K562 (cell line): ENCODE results near the gene LY6G6F. TPM values are rescaled to one million over a fixed set of nuclear protein-coding genes. Genes with fewer than 3 reads are reported as not detected.
A peak's percentile ranks its signal among the peaks of the same experiment; 100 is the strongest.

Experiments used
- ATAC-seq: fragments of 200-7000 bp; cut with Tn5 transposase; 3 replicates; pipeline ENCODE4 v1.9.1; 2020; ENCODE audit warnings: moderate library complexity
- BruUV-seq: library from RNA; stranded (reverse); fragments of 400-500 nt; replicated peaks from 2 replicates; lab custom pipeline; 2021; lab: Mats Ljungman, UMichigan
- CTCF ChIA-PET: fragments of 300-600 bp; formaldehyde crosslinking; extraction: SDS; loops from one replicate; lab custom pipeline; 2021; ENCODE audit warnings: low intra/inter-chr PET ratio; lab: Yijun Ruan, JAX
- POLR2A ChIA-PET: fragments of 300-600, 350-650 bp; sonication (Branson Sonifier 250); formaldehyde crosslinking; extraction: SDS; loops from one replicate; lab custom pipeline; 2021; ENCODE audit warnings: antibody characterized with exemption, inconsistent platforms; lab: Yijun Ruan, JAX
- DNase-seq, 4 experiments: peaks; one replicate each; pipeline versions ENCODE4 v3.0.0 to v3.0.0-alpha.2; 2011 to 2018; ENCODE audit warnings: low spot score in 3 of 4, mixed read lengths in 3 of 4; ENCODE audit errors: extremely low read depth in 1 of 4
- FAIRE-seq: peaks from 2 replicates; lab custom pipeline; 2011; peaks lifted over from hg19 to GRCh38; lab: Jason Lieb, UNC
- H2AFZ ChIP-seq: 2 replicates; pipeline ENCODE4 v1.6.0; 2011; ENCODE audit warnings: low read depth, low read length, control low read depth, inconsistent platforms
- H3K27ac ChIP-seq: fragments of 200-600 bp; 3 replicates; pipeline ENCODE4 v1.8.0; 2011; ENCODE audit warnings: low read depth, mild to moderate bottlenecking, control low read depth, inconsistent platforms, low read length, moderate library complexity, mixed read lengths; ENCODE audit errors: extremely low read depth
- H3K27me3 ChIP-seq, 2 experiments: fragments of 300-600 bp in 1 of 2; 2 replicates in 1 of 2; 3 replicates in 1 of 2; pipeline versions ENCODE4 v1.6.0 to v1.8.0; 2011; ENCODE audit warnings: inconsistent platforms in 2 of 2, low read length in 2 of 2, mild to moderate bottlenecking in 1 of 2, mixed read lengths in 1 of 2, moderate library complexity in 1 of 2; ENCODE audit not compliant: control insufficient read depth in 2 of 2, insufficient read depth in 2 of 2
- H3K36me3 ChIP-seq: fragments of 300-600 bp; 3 replicates; pipeline ENCODE4 v1.8.0; 2011; ENCODE audit warnings: mild to moderate bottlenecking, low read length, inconsistent platforms; ENCODE audit not compliant: control insufficient read depth, insufficient read depth
- H3K4me1 ChIP-seq, 2 experiments: fragments of 200-600 bp in 1 of 2; replicated peaks in 1 of 2; 2 replicates in 1 of 2; 3 replicates in 1 of 2; pipeline versions ENCODE4 v1.5.1 to v1.8.0; 2011; ENCODE audit warnings: inconsistent platforms in 2 of 2, low read length in 2 of 2, mild to moderate bottlenecking in 1 of 2, mixed read lengths in 1 of 2, moderate library complexity in 1 of 2; ENCODE audit not compliant: control insufficient read depth in 2 of 2, insufficient read depth in 2 of 2
- H3K4me2 ChIP-seq: 2 replicates; pipeline ENCODE4 v1.6.1; 2011; ENCODE audit warnings: low read length, control low read depth, inconsistent platforms, mixed read lengths; ENCODE audit not compliant: insufficient read depth
- H3K4me3 ChIP-seq: fragments of 200-600 bp; sonication (generic), shearing (Covaris generic); 2 replicates; pipeline ENCODE4 v1.5.1; 2016; ENCODE audit warnings: control low read depth, inconsistent platforms
- H3K79me2 ChIP-seq: fragments of 200-600 bp; 3 replicates; pipeline ENCODE4 v1.8.0; 2011; ENCODE audit warnings: low read length, inconsistent platforms; ENCODE audit not compliant: control insufficient read depth, insufficient read depth
- H3K9ac ChIP-seq, 2 experiments: 2 replicates each; pipeline versions ENCODE4 v1.6.0 to v1.6.1; 2011; ENCODE audit warnings: low read depth in 2 of 2, low read length in 2 of 2, control low read depth in 1 of 2, inconsistent platforms in 1 of 2, mild to moderate bottlenecking in 1 of 2, mixed read lengths in 1 of 2; ENCODE audit not compliant: insufficient read depth in 1 of 2
- H3K9me1 ChIP-seq: one replicate; pipeline ENCODE4 v1.6.0; 2011; ENCODE audit warnings: inconsistent platforms, mild to moderate bottlenecking, low read length, moderate library complexity; ENCODE audit not compliant: control insufficient read depth, insufficient read depth
- H3K9me3 ChIP-seq: replicated peaks from 2 replicates; pipeline ENCODE4 v1.5.1; 2011; ENCODE audit warnings: low read depth, low read length, inconsistent platforms; ENCODE audit not compliant: control insufficient read depth, insufficient read depth
- H4K20me1 ChIP-seq: replicated peaks from 2 replicates; pipeline ENCODE4 v1.6.1; 2011; ENCODE audit warnings: low read length, inconsistent platforms, mixed read lengths; ENCODE audit not compliant: control insufficient read depth, insufficient read depth
- ARHGAP35 ChIP-seq: fragments of 450-650 bp; IDR thresholded peaks from 2 replicates; pipeline ENCODE4 v1.6.1; 2018; ENCODE audit not compliant: partially characterized antibody
- BHLHE40 ChIP-seq: IDR thresholded peaks from 2 replicates; pipeline ENCODE4 v1.6.1; 2011; ENCODE audit warnings: low read length, improper control_type of control experiment
- ERF ChIP-seq: fragments of 450-650 bp; formaldehyde crosslinking; IDR thresholded peaks from 2 replicates; pipeline ENCODE4 v1.4.0; 2020; ENCODE audit warnings: mild to moderate bottlenecking, mixed read lengths
- HDAC1 ChIP-seq, 2 experiments: fragments of 450-650 bp; IDR thresholded peaks; 2 replicates each; pipeline ENCODE4 v1.6.1; 2016 to 2017; ENCODE audit warnings: inconsistent platforms in 1 of 2, mild to moderate bottlenecking in 1 of 2, moderate library complexity in 1 of 2
- PHF21A ChIP-seq: fragments of 450-650 bp; IDR thresholded peaks from 2 replicates; pipeline ENCODE4 v1.6.1; 2017; ENCODE audit warnings: low read depth, borderline replicate concordance
- PURB ChIP-seq: sonication (generic); formaldehyde crosslinking; IDR thresholded peaks from 2 replicates; pipeline ENCODE4 v1.9.0; 2021; ENCODE audit warnings: low read depth, mild to moderate bottlenecking, missing genetic modification reagents
- SRF ChIP-seq, 2 experiments: fragments of 250-450, 450-650 bp in 1 of 2; sonication (Bioruptor Pico) in 1 of 2; sonication (generic) in 1 of 2; formaldehyde crosslinking; IDR thresholded peaks; 2 replicates each; pipeline versions ENCODE4 v1.5.0 to v1.5.1; 2020 to 2022; ENCODE audit warnings: mild to moderate bottlenecking in 1 of 2, missing genetic modification reagents in 1 of 2
- SUPT5H ChIP-seq: fragments of 450-650 bp; IDR thresholded peaks from 2 replicates; pipeline ENCODE4 v1.6.1; 2016
- XRCC5 ChIP-seq: fragments of 200-400 bp; formaldehyde crosslinking; IDR thresholded peaks from 2 replicates; pipeline ENCODE4 v1.6.1; 2017; ENCODE audit warnings: low read depth, mild to moderate bottlenecking, low read length
- ZNF57 ChIP-seq: fragments of 450-650 bp; formaldehyde crosslinking; IDR thresholded peaks from 2 replicates; pipeline ENCODE4 v1.4.0; 2020; ENCODE audit warnings: mild to moderate bottlenecking, moderate library complexity
- WGBS: fragments of 100-300 bp; shearing (Covaris generic); methylation state at CpG from one replicate; pipeline ENCODE4 v1.1.6; 2016; ENCODE audit warnings: low coverage, mixed read lengths; ENCODE audit not compliant: insufficient coverage; ENCODE audit errors: missing lambda C conversion rate; 5-methylcytosine and 5-hydroxymethylcytosine counted together
- in situ Hi-C: fragments of 300-500 bp; cut with MboI; formaldehyde crosslinking; loops from 4 replicates; pipeline ENCODE4 v1.15.0; 2018; ENCODE audit warnings: inconsistent platforms, mixed read lengths
- intact Hi-C: fragments of 100-400 bp; cut with micrococcal nuclease; formaldehyde crosslinking; loops from 2 replicates; pipeline ENCODE4 v1.14.2; 2022
- polyA plus RNA-seq, 8 experiments: library from polyadenylated mRNA; depleted of rRNA in 4 of 8; stranded (reverse) in 5 of 8; unstranded in 3 of 8; fragments of >200 nt; fragmentation: Nextera tagmentation in 2 of 8; fragmentation: Illumina TruSeq in 1 of 8; extraction: Ambion mirVana in 2 of 8; extraction: Trizol in 1 of 8; gene quantifications; 2 replicates each; pipeline versions ENCODE4 v1.2.1 to v1.2.3, GENCODE V29; 2011 to 2014; ENCODE audit warnings: inconsistent platforms in 1 of 8, missing spikeins in 1 of 8
- total RNA-seq, 7 experiments: library from RNA; depleted of rRNA in 6 of 7; stranded (reverse); fragments of >200 nt in 6 of 7; fragmentation: Illumina TruSeq in 2 of 7; extraction: Trizol in 2 of 7; gene quantifications; 2 replicates each; pipeline versions ENCODE4 v1.2.1 to v1.2.3, GENCODE V29; 2011 to 2021; ENCODE audit warnings: low replicate concordance in 1 of 7
- TF ChIP-seq, protein P1 (sequence below): sonication (generic); formaldehyde crosslinking; IDR thresholded peaks from 2 replicates; pipeline ENCODE4 v1.8.1; 2023; ENCODE audit warnings: mild to moderate bottlenecking, missing genetic modification reagents, moderate library complexity
- TF ChIP-seq, protein P2 (sequence below): sonication (generic); formaldehyde crosslinking; IDR thresholded peaks from 2 replicates; pipeline ENCODE4 v1.8.0; 2022; ENCODE audit warnings: mild to moderate bottlenecking, low read depth, missing genetic modification reagents
- TF ChIP-seq, protein P3 (sequence below): fragments of 450-650 bp; IDR thresholded peaks from 2 replicates; pipeline ENCODE4 v1.6.1; 2016; ENCODE audit warnings: mild to moderate bottlenecking
- TF ChIP-seq, protein P4 (sequence below): fragments of 450-650 bp; formaldehyde crosslinking; IDR thresholded peaks from 2 replicates; pipeline ENCODE4 v1.4.0; 2022; ENCODE audit warnings: missing genetic modification characterization

Gene LY6G6F
- total and polyA plus RNA-seq, 9 of the 15 experiments (the other 6 are each of a cell fraction or from before 2014, with no cell fraction given): 0.14 to 0.50 (median 0.28) TPM; not detected in 2

DNA sequence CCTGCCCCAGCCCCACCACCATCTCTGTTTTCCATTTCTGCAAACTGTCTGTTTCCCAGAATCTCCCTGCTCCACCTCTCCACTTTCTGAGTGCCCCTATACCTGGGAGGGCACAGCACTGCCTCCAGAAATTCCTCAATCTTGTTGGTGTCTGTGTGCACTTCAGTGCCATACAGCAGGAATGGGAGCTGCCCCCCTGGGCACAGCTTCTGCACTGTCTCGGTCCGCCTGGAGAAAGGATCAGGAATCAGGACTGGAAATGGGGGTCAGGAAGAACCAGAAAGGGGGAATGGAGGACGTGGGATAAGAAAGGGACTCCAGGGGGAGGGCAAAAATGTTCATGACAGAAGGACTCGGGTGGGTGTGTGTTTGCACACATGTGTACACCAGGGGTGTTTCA, 27.1 kb downstream of the LY6G6F start (continued):
- TF ChIP-seq, protein P1, sequence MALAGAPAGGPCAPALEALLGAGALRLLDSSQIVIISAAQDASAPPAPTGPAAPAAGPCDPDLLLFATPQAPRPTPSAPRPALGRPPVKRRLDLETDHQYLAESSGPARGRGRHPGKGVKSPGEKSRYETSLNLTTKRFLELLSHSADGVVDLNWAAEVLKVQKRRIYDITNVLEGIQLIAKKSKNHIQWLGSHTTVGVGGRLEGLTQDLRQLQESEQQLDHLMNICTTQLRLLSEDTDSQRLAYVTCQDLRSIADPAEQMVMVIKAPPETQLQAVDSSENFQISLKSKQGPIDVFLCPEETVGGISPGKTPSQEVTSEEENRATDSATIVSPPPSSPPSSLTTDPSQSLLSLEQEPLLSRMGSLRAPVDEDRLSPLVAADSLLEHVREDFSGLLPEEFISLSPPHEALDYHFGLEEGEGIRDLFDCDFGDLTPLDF: no peak
- TF ChIP-seq, protein P2, sequence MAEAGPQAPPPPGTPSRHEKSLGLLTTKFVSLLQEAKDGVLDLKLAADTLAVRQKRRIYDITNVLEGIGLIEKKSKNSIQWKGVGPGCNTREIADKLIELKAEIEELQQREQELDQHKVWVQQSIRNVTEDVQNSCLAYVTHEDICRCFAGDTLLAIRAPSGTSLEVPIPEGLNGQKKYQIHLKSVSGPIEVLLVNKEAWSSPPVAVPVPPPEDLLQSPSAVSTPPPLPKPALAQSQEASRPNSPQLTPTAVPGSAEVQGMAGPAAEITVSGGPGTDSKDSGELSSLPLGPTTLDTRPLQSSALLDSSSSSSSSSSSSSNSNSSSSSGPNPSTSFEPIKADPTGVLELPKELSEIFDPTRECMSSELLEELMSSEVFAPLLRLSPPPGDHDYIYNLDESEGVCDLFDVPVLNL (CRISPR knock-in tag): no peak
- no peak for TF ChIP-seq PHF21A
- TF ChIP-seq SRF (CRISPR knock-in tag; IDR thresholded peaks at IDR 0.05): no peak
- peak; percentile 43 for TF ChIP-seq SUPT5H
- TF ChIP-seq ERF (CRISPR knock-in tag): no peak

DNA sequence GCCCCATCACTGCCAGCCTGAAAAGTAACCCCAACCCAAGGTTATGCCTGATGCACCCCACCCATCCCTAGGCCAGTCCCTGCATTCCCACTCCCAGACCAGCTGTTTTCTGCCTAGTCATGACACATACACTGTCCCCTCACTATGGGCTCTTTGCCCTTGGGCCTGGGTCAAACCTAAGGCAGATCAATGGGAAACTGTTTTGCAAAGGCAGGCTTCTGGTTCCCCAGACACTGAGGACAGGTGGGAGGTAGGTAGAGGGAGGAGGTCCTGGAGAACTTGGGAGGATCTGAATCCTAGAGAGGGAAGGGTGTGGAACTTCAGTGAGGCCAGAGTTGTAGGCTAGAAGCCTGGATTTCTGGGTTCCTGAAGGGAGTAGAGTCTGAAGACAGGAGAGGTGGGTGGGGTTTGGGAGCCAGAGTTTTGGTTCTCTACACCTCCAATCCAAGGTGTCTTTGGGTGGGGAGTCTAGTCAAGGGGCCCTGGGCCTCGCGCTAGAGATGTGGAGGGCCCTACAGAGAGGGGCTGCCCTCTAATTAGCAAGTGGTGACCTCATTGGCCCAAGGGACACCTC, 27.7 kb downstream of the LY6G6F start:
- peaks cover 77% of the 10 kb centered on the region for H3K79me2 ChIP-seq
- ChIA-PET CTCF (no interaction called here), POLR2A (interaction anchor here (0.6 to 13.1 kb wide), 14 partner anchors 9 to 217 kb away, joined by 3 to 236 read pairs (median 6); partner anchors contain the start of genes ABHD16A, BAG6, C6orf47 and CSNK2B)
- peaks cover 24% of the 10 kb centered on the region for H4K20me1 ChIP-seq
- in situ Hi-C loops (no loop called here), intact Hi-C loops (loop anchor here (2.0 to 10.0 kb wide), 3 partner anchors 44 to 240 kb away; partner anchors contain the start of genes DXO and VARS1)
- peak overlapping the region; percentile 99 for H3K9ac ChIP-seq
- no peak overlapping the region for H2AFZ ChIP-seq
- H3K4me1 ChIP-seq: peaks cover 43 to 58% of the 10 kb centered on the region in 2 experiments
- H3K4me2 ChIP-seq: peak overlapping the region; percentile 100
- H3K9me3 ChIP-seq: no peaks in the 10 kb centered on the region
- peak overlapping the region; percentile 77 for H3K4me3 ChIP-seq
- no peaks in the 10 kb centered on the region for H3K27me3 ChIP-seq
- whole genome bisulfite sequencing: 0% methylated on average over 2 of the region's 2 CpGs
- FAIRE-seq: no peak
- DNase-seq: no peak
- H3K36me3 ChIP-seq: peaks cover 56% of the 10 kb centered on the region
- no peaks in the 10 kb centered on the region for H3K9me1 ChIP-seq
- no peak for ATAC-seq
- no TSS peak for BruUV-seq
- peak overlapping the region; percentile 95 for H3K27ac ChIP-seq
- TF ChIP-seq, protein P3, sequence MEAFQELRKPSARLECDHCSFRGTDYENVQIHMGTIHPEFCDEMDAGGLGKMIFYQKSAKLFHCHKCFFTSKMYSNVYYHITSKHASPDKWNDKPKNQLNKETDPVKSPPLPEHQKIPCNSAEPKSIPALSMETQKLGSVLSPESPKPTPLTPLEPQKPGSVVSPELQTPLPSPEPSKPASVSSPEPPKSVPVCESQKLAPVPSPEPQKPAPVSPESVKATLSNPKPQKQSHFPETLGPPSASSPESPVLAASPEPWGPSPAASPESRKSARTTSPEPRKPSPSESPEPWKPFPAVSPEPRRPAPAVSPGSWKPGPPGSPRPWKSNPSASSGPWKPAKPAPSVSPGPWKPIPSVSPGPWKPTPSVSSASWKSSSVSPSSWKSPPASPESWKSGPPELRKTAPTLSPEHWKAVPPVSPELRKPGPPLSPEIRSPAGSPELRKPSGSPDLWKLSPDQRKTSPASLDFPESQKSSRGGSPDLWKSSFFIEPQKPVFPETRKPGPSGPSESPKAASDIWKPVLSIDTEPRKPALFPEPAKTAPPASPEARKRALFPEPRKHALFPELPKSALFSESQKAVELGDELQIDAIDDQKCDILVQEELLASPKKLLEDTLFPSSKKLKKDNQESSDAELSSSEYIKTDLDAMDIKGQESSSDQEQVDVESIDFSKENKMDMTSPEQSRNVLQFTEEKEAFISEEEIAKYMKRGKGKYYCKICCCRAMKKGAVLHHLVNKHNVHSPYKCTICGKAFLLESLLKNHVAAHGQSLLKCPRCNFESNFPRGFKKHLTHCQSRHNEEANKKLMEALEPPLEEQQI: no peak
- TF ChIP-seq, protein P4, sequence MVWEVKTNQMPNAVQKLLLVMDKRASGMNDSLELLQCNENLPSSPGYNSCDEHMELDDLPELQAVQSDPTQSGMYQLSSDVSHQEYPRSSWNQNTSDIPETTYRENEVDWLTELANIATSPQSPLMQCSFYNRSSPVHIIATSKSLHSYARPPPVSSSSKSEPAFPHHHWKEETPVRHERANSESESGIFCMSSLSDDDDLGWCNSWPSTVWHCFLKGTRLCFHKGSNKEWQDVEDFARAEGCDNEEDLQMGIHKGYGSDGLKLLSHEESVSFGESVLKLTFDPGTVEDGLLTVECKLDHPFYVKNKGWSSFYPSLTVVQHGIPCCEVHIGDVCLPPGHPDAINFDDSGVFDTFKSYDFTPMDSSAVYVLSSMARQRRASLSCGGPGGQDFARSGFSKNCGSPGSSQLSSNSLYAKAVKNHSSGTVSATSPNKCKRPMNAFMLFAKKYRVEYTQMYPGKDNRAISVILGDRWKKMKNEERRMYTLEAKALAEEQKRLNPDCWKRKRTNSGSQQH (CRISPR knock-in tag): 0 out of 2 replicates have a peak, but pooled peaks have one; percentile 21
- peak; percentile 66 for TF ChIP-seq ARHGAP35
- 0 out of 2 replicates have a peak, but pooled peaks have one; percentile 6 for TF ChIP-seq ZNF57 (CRISPR knock-in tag)
- peak in 1 of 2 experiments; percentile 2; a peak in 1 of 4 replicates for TF ChIP-seq HDAC1 (IDR thresholded peaks at IDR 0.05)
- peak; percentile 63; the same call in 1 of the 2 replicates for TF ChIP-seq XRCC5
- no peak; the same call in 1 of the 2 replicates for TF ChIP-seq BHLHE40
- TF ChIP-seq PURB (CRISPR knock-in tag): no peak
